ENCODE data around the gene AXL. TPM values are rescaled to one million over a fixed set of nuclear protein-coding genes. Genes with fewer than 3 reads are reported as not detected.

The AXL gene
- total and polyA plus RNA-seq, 7 donors, result 3.3 to 13.6 (median 8.4) TPM

DNA sequence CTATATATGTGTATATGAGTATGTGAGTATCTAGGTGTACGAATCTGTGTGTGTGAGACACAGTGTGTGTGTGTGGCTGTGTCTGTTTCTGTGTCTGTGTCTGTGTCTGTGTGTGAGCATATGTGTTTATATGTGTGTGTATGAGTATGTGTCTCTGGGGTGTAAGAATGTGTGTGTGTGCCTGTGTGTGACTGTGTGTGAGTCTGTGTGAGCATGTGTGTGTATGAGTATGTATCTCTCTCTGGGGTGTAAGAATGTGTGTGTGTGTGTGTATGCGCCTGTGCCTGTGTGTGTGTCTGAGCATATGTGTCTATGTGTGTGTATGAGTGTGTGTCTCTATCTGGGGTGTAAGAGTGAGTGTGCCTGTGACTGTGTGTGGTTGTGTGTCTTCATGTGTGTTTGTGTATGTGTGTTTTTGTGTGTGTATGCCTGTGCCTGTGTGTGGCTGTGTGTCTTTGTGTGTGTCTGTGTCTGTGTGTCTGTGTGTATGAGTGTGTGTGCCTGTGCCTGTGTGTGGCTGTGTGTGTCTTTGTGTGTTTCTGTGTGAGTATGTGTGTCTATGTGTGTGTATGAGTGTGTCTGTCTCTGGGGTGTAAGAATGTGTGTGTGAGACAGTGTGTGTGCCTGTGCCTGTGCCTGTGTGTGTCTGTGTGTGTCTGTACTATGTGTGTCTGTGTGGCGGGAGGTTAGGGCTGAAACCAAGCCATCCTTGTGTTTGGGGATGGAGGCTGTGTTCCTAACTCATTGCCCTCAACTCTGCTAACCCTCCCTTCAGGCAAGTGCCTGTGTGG, 11.2 kb downstream of the AXL start:
- DNase-seq (no peak), ATAC-seq (no peak)
- H3K36me3 ChIP-seq (ENCODE audit: insufficient read depth in 1 of 2, low read depth in 1 of 2), result no peaks in the 10 kb centered on the region
- no peak overlapping the region for H3K27ac ChIP-seq
- peaks cover 0 to 40% (median 0%) of the 10 kb centered on the region in 3 donors for H3K27me3 ChIP-seq (ENCODE audit: insufficient read depth in 3 of 3, low read length in 2 of 3)
- 91 to 93% (median 92%) methylated on average over 3 of the region's 3 CpGs for WGBS, 3 donors
- no peaks in the 10 kb centered on the region for H3K4me1 ChIP-seq
- no peak for TF ChIP-seq CTCF (IDR thresholded peaks at IDR 0.05)
- no peak overlapping the region for H3K4me3 ChIP-seq
- no peaks in the 10 kb centered on the region for H3K9me3 ChIP-seq
- intact Hi-C loops (cut with DNase I), result no loop called here

- no peak for TF ChIP-seq CTCF (IDR thresholded peaks at IDR 0.05)
- H3K36me3 ChIP-seq (ENCODE audit: insufficient read depth in 1 of 2, low read depth in 1 of 2), result no peaks in the 10 kb centered on the region
These were observed 13.7 kb downstream of the AXL start for GRCh38 chr19:41232686-41233085.

GRCh38 chr19:41233748-41234240, 14.8 kb downstream of the AXL start:
- H3K4me1 ChIP-seq, result no peaks in the 10 kb centered on the region
- DNase-seq, result no peak
- ATAC-seq, result peak in 1 of 4 donors; percentile 39
- 66 to 76% (median 75%) methylated on average over 3 to 4 of the region's 4 CpGs for WGBS, 3 donors
- TF ChIP-seq CTCF (IDR thresholded peaks at IDR 0.05), result no peak
- H3K9me3 ChIP-seq, result no peaks in the 10 kb centered on the region
- H3K4me3 ChIP-seq, result no peak overlapping the region
- H3K27ac ChIP-seq, result no peak overlapping the region
- intact Hi-C loops (cut with DNase I), result no loop called here
- H3K27me3 ChIP-seq (ENCODE audit: insufficient read depth in 3 of 3, low read length in 2 of 3), result peaks cover 0 to 18% (median 0%) of the 10 kb centered on the region in 3 donors
- H3K36me3 ChIP-seq (ENCODE audit: insufficient read depth in 1 of 2, low read depth in 1 of 2), result no peaks in the 10 kb centered on the region

More at GRCh38 chr19:41232686-41233085, 13.7 kb downstream of the AXL start:
- no peak overlapping the region for H3K4me3 ChIP-seq
- no peak for DNase-seq
- H3K27me3 ChIP-seq (ENCODE audit: insufficient read depth in 3 of 3, low read length in 2 of 3), result peaks cover 0 to 19% (median 0%) of the 10 kb centered on the region in 3 donors
- 91 to 97% (median 96%) methylated on average over 8 of the region's 8 CpGs for WGBS, 3 donors
- no peak overlapping the region for H3K27ac ChIP-seq
- intact Hi-C loops (cut with DNase I), result no loop called here
- ATAC-seq, result no peak
- no peaks in the 10 kb centered on the region for H3K4me1 ChIP-seq
- no peaks in the 10 kb centered on the region for H3K9me3 ChIP-seq

DNA sequence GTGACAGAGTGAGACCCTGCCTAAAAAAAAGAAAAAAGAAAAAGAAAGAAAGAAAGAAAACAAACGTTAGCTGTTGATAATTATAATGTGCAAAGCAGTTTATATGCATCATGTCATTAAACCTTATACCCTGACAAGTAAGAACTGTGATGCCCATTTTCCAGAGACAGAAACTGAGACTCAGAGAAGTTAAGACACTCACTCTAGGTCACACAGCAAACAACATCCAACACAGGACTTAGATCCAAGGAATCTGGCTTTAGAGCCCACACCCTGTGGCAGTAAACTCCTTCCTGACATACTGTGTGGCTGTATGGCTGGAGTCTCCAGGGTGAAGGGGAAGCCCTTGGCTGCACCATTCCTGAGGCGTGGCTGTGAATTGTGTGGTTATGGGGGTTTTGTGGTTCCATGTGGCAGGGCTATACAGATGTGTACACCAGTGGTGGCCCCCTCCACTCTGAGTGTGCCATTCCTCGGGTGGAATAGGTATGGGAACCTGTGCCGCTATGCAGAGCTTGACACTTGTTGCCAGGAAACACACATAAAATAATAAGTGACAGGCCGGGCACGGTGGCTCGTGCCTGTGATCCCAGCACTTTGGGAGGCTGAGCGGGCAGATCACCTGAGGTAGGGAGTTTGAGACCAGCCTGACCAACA, 15.6 kb downstream of the AXL start:
- no peak for TF ChIP-seq CTCF (IDR thresholded peaks at IDR 0.05)
- no peak for DNase-seq
- intact Hi-C loops (cut with DNase I), result no loop called here
- WGBS, 3 donors, result 78 to 85% (median 83%) methylated on average over 8 of the region's 8 CpGs
- no peak for ATAC-seq
- H3K27me3 ChIP-seq (ENCODE audit: insufficient read depth in 3 of 3, low read length in 2 of 3), result peaks cover 0 to 12% (median 0%) of the 10 kb centered on the region in 3 donors
- no peaks in the 10 kb centered on the region for H3K9me3 ChIP-seq
- H3K36me3 ChIP-seq (ENCODE audit: insufficient read depth in 1 of 2, low read depth in 1 of 2), result no peaks in the 10 kb centered on the region
- no peaks in the 10 kb centered on the region for H3K4me1 ChIP-seq
- H3K27ac ChIP-seq, result no peak overlapping the region
- no peak overlapping the region for H3K4me3 ChIP-seq

All from psoas muscle (tissue), 8 donors.